NCI-H446 (cell line): Measurements from ENCODE around the gene PPID.
"Not testable (repeated sequence)": the region's sequence is repeated elsewhere in the genome, so short reads cannot be mapped to it uniquely, and the experiment has no call there.

Experiments
- DNase-seq, 2 experiments: peaks; one replicate each; lab custom pipeline; 2025; lab: John Stamatoyannopoulos, UW

Gene PPID

DNA sequence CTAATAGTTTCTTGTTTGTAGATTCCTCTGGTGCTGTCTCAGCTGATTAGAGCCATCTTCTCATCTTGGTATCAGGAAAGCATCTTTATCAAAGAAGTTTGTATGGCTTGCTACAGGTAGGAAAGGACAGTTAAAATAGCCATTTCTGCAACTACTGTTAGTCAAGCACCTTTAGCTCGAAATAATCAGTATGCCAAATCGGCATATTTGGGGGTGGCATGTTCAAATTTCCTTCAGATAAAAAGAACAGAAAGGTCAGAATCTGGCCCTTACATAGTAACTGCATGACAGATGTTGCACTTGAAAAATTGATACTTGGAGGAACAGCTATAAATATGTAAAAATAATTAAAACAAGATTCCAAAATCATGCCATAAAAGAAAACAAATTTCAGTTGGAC is 56.3 kb downstream of the PPID start:
- DNase-seq = no peak

DNA sequence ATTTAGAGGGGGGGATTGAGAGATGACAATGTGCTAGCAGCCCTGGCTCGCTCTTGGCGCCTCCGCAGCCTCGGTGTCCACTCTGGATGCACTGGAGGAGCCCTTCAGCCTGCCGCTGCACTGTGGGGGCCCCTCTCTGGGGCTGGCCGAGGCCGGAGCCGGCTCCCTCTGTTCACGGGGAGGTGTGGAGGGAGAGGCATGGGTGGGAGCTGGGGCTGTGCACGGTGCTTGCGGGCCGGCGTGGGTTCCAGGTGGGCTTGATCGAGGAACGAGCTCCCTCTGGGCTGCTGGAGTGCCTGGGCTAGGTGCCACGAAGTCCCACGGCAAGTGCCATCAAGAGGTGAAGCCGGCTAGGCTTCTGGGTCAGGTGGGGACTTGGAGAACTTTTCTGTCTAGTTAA is 58.4 kb downstream of the PPID start:
- DNase-seq = no peak

GRCh38 chr4:158663707-158664625 is 59.2 kb downstream of the PPID start:
- not testable (repeated sequence) for DNase-seq

DNA sequence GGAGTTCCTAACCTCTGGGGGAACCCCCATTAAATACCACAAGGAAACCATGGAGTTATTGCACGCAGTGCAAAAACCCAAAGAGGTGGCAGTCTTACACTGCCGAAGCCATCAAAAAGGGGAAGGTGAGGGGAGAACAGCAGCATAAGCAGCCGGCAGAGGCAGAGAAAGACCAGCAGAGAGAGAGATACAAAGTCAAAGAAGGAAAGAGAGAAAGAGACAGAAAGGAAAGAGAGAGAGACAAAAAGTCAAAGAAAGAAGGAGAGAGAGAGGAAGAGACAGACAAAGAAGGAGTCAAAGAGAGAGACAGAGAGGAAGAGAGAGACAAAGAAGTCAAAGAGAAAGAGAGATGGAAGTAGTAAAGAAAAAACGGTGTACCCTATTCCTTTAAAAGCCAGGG is 59.9 kb downstream of the PPID start:
- not testable (repeated sequence) for DNase-seq
